ENCODE measurements around the gene RHOA. TPM values are rescaled to one million over a fixed set of nuclear protein-coding genes. Genes with fewer than 3 reads are reported as not detected.

The RHOA gene
- total and polyA plus RNA-seq, 2 of the 13 experiments (the other 11 are each of a cell fraction or from before 2014, with no cell fraction given): 131 to 177 TPM

DNA sequence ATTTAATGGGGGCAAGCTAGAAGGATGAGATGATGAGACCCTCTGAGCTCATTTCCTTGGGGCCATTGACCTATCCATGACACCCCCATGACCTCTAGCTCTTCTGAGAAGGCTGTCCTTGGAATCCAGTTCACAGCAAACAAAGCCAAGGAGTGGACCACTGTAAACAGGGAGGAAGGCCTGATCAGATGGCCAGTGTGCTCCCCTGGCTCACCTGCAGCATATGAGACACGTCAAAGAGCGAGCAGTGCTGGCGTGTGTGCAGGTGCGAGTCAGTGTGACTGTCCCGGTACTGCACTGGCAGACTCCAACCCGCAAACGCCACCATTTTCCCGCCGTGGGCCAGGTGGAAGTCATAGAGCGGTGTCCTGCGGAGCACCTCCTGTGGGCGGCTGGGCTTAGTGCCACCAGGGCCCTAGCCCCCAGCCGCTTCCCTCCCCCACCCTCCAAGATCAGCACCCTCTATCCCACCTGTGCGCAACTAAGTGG lies 10.2 kb upstream of the RHOA start (continued):
- TF ChIP-seq CREM (IDR thresholded peaks at IDR 0.05) (no peak), CREM (CRISPR knock-in tag; IDR thresholded peaks at IDR 0.05) (no peak), ZBTB21 (CRISPR knock-in tag; IDR thresholded peaks at IDR 0.05) (no peak), PAF1 (CRISPR knock-in tag; IDR thresholded peaks at IDR 0.05) (no peak), NFE2L1 (CRISPR knock-in tag; IDR thresholded peaks at IDR 0.05; ENCODE audit: borderline replicate concordance) (no peak), TCF7 (IDR thresholded peaks at IDR 0.05; ENCODE audit: low read depth) (no peak), RARA (CRISPR knock-in tag; IDR thresholded peaks at IDR 0.05) (no peak), TCF7L2 (IDR thresholded peaks at IDR 0.05; ENCODE audit: low read depth, low read length) (no peak), POLR2AphosphoS5 (IDR thresholded peaks at IDR 0.05; ENCODE audit: low read depth, low read length) (no peak), SSRP1 (CRISPR knock-in tag; IDR thresholded peaks at IDR 0.05) (no peak), ZNF773 (CRISPR knock-in tag; IDR thresholded peaks at IDR 0.05; ENCODE audit: borderline replicate concordance) (no peak), ZNF550 (CRISPR knock-in tag; IDR thresholded peaks at IDR 0.05; ENCODE audit: borderline replicate concordance) (peak; percentile 67; the same call in 1 of the 2 replicates), RFX3 (CRISPR knock-in tag; IDR thresholded peaks at IDR 0.05) (no peak), ZKSCAN5 (CRISPR knock-in tag; IDR thresholded peaks at IDR 0.05) (no peak), ARID2 (CRISPR knock-in tag; IDR thresholded peaks at IDR 0.05; ENCODE audit: borderline replicate concordance) (no peak), NFIB (CRISPR knock-in tag; IDR thresholded peaks at IDR 0.05; ENCODE audit: borderline replicate concordance) (no peak), PREB (CRISPR knock-in tag; IDR thresholded peaks at IDR 0.05) (no peak), CAMTA2 (CRISPR knock-in tag; IDR thresholded peaks at IDR 0.05; ENCODE audit: borderline replicate concordance) (no peak), ZSCAN21 (CRISPR knock-in tag; IDR thresholded peaks at IDR 0.05; ENCODE audit: borderline replicate concordance) (no peak), MNT (IDR thresholded peaks at IDR 0.05) (no peak), ARNT2 (CRISPR knock-in tag; IDR thresholded peaks at IDR 0.05; ENCODE audit: low read depth) (peak; percentile 15), PHF5A (CRISPR knock-in tag; IDR thresholded peaks at IDR 0.05; ENCODE audit: low read depth, unreplicated experiment) (no peak), ZNF720 (CRISPR knock-in tag; IDR thresholded peaks at IDR 0.05) (no peak; the same call in 1 of the 2 replicates), ZNF44 (CRISPR knock-in tag; IDR thresholded peaks at IDR 0.05) (no peak), ZFYVE20 (CRISPR knock-in tag; IDR thresholded peaks at IDR 0.05; ENCODE audit: borderline replicate concordance, low read depth) (no peak), MYNN (CRISPR knock-in tag; IDR thresholded peaks at IDR 0.05; ENCODE audit: low read depth) (no peak)
- TF ChIP-seq, protein P1, sequence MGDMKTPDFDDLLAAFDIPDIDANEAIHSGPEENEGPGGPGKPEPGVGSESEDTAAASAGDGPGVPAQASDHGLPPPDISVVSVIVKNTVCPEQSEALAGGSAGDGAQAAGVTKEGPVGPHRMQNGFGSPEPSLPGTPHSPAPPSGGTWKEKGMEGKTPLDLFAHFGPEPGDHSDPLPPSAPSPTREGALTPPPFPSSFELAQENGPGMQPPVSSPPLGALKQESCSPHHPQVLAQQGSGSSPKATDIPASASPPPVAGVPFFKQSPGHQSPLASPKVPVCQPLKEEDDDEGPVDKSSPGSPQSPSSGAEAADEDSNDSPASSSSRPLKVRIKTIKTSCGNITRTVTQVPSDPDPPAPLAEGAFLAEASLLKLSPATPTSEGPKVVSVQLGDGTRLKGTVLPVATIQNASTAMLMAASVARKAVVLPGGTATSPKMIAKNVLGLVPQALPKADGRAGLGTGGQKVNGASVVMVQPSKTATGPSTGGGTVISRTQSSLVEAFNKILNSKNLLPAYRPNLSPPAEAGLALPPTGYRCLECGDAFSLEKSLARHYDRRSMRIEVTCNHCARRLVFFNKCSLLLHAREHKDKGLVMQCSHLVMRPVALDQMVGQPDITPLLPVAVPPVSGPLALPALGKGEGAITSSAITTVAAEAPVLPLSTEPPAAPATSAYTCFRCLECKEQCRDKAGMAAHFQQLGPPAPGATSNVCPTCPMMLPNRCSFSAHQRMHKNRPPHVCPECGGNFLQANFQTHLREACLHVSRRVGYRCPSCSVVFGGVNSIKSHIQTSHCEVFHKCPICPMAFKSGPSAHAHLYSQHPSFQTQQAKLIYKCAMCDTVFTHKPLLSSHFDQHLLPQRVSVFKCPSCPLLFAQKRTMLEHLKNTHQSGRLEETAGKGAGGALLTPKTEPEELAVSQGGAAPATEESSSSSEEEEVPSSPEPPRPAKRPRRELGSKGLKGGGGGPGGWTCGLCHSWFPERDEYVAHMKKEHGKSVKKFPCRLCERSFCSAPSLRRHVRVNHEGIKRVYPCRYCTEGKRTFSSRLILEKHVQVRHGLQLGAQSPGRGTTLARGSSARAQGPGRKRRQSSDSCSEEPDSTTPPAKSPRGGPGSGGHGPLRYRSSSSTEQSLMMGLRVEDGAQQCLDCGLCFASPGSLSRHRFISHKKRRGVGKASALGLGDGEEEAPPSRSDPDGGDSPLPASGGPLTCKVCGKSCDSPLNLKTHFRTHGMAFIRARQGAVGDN (CRISPR knock-in tag; IDR thresholded peaks at IDR 0.05): no peak
